SK-N-SH treated with all-trans-retinoic acid at 6 μM for 48 hours (cell line): ENCODE data around the gene APBA2.

Experiments
- ARNTL ChIP-seq: fragments of 450-650 bp; formaldehyde crosslinking; IDR thresholded peaks from 2 replicates; pipeline ENCODE4 v1.5.0; 2020; ENCODE audit warnings: low read depth, mild to moderate bottlenecking, moderate library complexity, borderline replicate concordance
- BACH2 ChIP-seq: fragments of 250-450 bp; sonication (Bioruptor Pico); IDR thresholded peaks from 2 replicates; pipeline ENCODE4 v1.9.0; 2021; ENCODE audit warnings: mild to moderate bottlenecking, borderline replicate concordance
- ESRRG ChIP-seq: fragments of 250-450 bp; sonication (Bioruptor Pico); IDR thresholded peaks from 2 replicates; pipeline ENCODE4 v1.6.1; 2021; ENCODE audit warnings: mild to moderate bottlenecking
- TCF4 ChIP-seq: fragments of 250-450 bp; sonication (Bioruptor Pico); IDR thresholded peaks from 2 replicates; pipeline ENCODE4 v1.8.0; 2021; ENCODE audit warnings: mild to moderate bottlenecking, moderate library complexity, borderline replicate concordance
- ZC3H10 ChIP-seq: fragments of 250-450 bp; sonication (Bioruptor Pico); IDR thresholded peaks from 2 replicates; pipeline ENCODE4 v1.5.1; 2021; ENCODE audit warnings: mild to moderate bottlenecking, moderate library complexity
- ZFP3 ChIP-seq: fragments of 250-450 bp; sonication (Bioruptor Pico); IDR thresholded peaks from 2 replicates; pipeline ENCODE4 v1.5.0; 2020; ENCODE audit warnings: mild to moderate bottlenecking, moderate library complexity
- ZFP30 ChIP-seq: fragments of 450-650 bp; formaldehyde crosslinking; IDR thresholded peaks from 2 replicates; pipeline ENCODE4 v1.5.0; 2022; ENCODE audit warnings: mild to moderate bottlenecking, moderate library complexity
- ZNF565 ChIP-seq: fragments of 450-650 bp; formaldehyde crosslinking; conservative IDR thresholded peaks from 2 replicates; pipeline ENCODE4 v1.5.0; 2020; ENCODE audit warnings: low read depth, mild to moderate bottlenecking, moderate library complexity
- TF ChIP-seq, protein P1 (sequence below): fragments of 250-450 bp; sonication (Bioruptor Pico); IDR thresholded peaks from 2 replicates; pipeline ENCODE4 v1.8.0; 2020; ENCODE audit warnings: mild to moderate bottlenecking, moderate library complexity, borderline replicate concordance
- TF ChIP-seq, protein P2 (sequence below): fragments of 250-450 bp; sonication (Bioruptor Pico); IDR thresholded peaks from 2 replicates; pipeline ENCODE4 v1.5.1; 2020; ENCODE audit warnings: low read depth, mild to moderate bottlenecking, moderate library complexity
- TF ChIP-seq, protein P3 (sequence below): fragments of 250-450 bp; sonication (Bioruptor Pico); IDR thresholded peaks from 2 replicates; pipeline ENCODE4 v1.5.0; 2020; ENCODE audit warnings: mild to moderate bottlenecking, moderate library complexity

DNA sequence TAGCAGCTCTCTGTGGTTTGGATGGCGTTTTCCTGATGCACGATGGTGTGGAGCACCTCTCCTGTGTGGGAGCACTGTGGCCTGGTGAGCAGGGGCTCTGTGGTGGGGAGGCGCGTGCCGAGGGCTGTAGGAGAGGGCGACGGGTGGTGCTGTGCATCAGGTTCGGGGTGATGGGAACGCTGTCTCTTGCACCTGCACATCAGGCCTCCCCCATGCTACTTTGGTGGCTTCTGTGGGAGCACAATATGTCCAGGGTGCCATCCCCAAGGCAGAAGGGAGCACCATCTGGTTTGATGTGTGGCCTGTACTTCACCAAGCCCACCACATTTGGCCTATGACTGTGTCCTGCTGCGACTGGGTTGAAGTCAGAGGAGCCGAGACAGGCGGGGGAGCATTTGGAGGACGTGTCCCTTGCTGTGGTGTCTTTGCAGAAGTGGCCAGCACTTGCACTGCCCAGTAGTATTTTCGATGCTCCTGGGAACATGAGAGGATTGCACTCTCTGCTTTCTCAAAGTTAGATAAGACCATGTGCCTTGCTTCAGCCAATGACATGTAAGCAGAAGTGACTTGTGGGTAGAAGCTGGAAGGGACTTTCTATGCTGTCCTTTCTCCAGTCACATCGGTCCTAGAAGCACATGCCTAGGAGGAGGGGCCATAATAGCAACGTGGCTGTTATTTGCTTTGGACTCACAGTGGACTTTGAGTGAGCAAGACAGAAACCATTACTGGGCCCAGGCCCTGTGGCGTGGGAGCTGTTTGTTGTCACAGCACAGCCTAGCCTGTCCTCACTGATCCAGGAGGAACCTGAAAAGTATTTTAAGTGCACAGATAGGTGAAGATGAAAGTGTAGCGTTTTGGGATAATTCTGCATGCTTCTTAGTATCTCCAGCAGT lies 72.1 kb downstream of the APBA2 start:
- TF ChIP-seq ZFP3 (CRISPR knock-in tag), result no peak
- TF ChIP-seq ZC3H10, result no peak
- TF ChIP-seq, protein P1, sequence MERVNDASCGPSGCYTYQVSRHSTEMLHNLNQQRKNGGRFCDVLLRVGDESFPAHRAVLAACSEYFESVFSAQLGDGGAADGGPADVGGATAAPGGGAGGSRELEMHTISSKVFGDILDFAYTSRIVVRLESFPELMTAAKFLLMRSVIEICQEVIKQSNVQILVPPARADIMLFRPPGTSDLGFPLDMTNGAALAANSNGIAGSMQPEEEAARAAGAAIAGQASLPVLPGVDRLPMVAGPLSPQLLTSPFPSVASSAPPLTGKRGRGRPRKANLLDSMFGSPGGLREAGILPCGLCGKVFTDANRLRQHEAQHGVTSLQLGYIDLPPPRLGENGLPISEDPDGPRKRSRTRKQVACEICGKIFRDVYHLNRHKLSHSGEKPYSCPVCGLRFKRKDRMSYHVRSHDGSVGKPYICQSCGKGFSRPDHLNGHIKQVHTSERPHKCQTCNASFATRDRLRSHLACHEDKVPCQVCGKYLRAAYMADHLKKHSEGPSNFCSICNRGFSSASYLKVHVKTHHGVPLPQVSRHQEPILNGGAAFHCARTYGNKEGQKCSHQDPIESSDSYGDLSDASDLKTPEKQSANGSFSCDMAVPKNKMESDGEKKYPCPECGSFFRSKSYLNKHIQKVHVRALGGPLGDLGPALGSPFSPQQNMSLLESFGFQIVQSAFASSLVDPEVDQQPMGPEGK (CRISPR knock-in tag), result no peak
- no peak for TF ChIP-seq ARNTL
- TF ChIP-seq ESRRG (CRISPR knock-in tag), result no peak
- TF ChIP-seq, protein P2, sequence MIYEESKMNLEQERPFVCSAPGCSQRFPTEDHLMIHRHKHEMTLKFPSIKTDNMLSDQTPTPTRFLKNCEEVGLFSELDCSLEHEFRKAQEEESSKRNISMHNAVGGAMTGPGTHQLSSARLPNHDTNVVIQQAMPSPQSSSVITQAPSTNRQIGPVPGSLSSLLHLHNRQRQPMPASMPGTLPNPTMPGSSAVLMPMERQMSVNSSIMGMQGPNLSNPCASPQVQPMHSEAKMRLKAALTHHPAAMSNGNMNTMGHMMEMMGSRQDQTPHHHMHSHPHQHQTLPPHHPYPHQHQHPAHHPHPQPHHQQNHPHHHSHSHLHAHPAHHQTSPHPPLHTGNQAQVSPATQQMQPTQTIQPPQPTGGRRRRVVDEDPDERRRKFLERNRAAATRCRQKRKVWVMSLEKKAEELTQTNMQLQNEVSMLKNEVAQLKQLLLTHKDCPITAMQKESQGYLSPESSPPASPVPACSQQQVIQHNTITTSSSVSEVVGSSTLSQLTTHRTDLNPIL (CRISPR knock-in tag), result no peak
- no peak for TF ChIP-seq BACH2
- no peak for TF ChIP-seq ZNF565 (CRISPR knock-in tag)
- TF ChIP-seq TCF4 (CRISPR knock-in tag), result no peak
- TF ChIP-seq, protein P3, sequence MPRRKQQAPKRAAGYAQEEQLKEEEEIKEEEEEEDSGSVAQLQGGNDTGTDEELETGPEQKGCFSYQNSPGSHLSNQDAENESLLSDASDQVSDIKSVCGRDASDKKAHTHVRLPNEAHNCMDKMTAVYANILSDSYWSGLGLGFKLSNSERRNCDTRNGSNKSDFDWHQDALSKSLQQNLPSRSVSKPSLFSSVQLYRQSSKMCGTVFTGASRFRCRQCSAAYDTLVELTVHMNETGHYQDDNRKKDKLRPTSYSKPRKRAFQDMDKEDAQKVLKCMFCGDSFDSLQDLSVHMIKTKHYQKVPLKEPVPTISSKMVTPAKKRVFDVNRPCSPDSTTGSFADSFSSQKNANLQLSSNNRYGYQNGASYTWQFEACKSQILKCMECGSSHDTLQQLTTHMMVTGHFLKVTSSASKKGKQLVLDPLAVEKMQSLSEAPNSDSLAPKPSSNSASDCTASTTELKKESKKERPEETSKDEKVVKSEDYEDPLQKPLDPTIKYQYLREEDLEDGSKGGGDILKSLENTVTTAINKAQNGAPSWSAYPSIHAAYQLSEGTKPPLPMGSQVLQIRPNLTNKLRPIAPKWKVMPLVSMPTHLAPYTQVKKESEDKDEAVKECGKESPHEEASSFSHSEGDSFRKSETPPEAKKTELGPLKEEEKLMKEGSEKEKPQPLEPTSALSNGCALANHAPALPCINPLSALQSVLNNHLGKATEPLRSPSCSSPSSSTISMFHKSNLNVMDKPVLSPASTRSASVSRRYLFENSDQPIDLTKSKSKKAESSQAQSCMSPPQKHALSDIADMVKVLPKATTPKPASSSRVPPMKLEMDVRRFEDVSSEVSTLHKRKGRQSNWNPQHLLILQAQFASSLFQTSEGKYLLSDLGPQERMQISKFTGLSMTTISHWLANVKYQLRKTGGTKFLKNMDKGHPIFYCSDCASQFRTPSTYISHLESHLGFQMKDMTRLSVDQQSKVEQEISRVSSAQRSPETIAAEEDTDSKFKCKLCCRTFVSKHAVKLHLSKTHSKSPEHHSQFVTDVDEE, result no peak
- no peak for TF ChIP-seq ZFP30 (CRISPR knock-in tag)
